K562 (cell line): ENCODE data around the gene CIART. TPM values are rescaled to one million over a fixed set of nuclear protein-coding genes. Genes with fewer than 3 reads are reported as not detected.

Source experiments
- CHD1 ChIP-seq: fragments of 200-600 bp; sonication (generic); IDR thresholded peaks from one replicate; pipeline ENCODE4 v1.6.1; 2012; ENCODE audit warnings: mild to moderate bottlenecking, moderate library complexity, low read length, inconsistent platforms
- GATA2 ChIP-seq: sonication (generic); formaldehyde crosslinking; IDR thresholded peaks from 2 replicates; pipeline ENCODE4 v1.4.0; 2020; ENCODE audit warnings: mild to moderate bottlenecking, missing genetic modification reagents
- IRF2 ChIP-seq: sonication (generic); formaldehyde crosslinking; IDR thresholded peaks from 2 replicates; pipeline ENCODE4 v1.8.1; 2022; ENCODE audit warnings: mild to moderate bottlenecking, missing genetic modification reagents
- NELFE ChIP-seq: IDR thresholded peaks from 2 replicates; pipeline ENCODE4 v1.6.1; 2011; ENCODE audit warnings: mild to moderate bottlenecking; ENCODE audit not compliant: insufficient read depth, insufficient read length
- SRSF9 ChIP-seq: fragments of 200-400 bp; formaldehyde crosslinking; IDR thresholded peaks from 2 replicates; pipeline ENCODE4 v1.6.1; 2017; ENCODE audit warnings: low read depth, low read length, borderline replicate concordance
- ZFP36 ChIP-seq: fragments of 150-350 bp; IDR thresholded peaks from 2 replicates; pipeline ENCODE4 v1.6.1; 2018; ENCODE audit warnings: low read length, low read depth; ENCODE audit not compliant: partially characterized antibody
- ZNF24 ChIP-seq: fragments of 450-650 bp; IDR thresholded peaks from 2 replicates; pipeline ENCODE4 v1.6.1; 2016
- ZNF354B ChIP-seq: fragments of 250-450 bp; sonication (Bioruptor Pico); IDR thresholded peaks from 2 replicates; pipeline ENCODE4 v1.4.0; 2020
- ZNF408 ChIP-seq: fragments of 250-450 bp; sonication (Bioruptor Pico); IDR thresholded peaks from 2 replicates; pipeline ENCODE4 v1.4.0; 2020; ENCODE audit warnings: low read depth, mild to moderate bottlenecking, moderate library complexity
- ZNF444 ChIP-seq: fragments of 250-450 bp; sonication (Bioruptor Pico); IDR thresholded peaks from 2 replicates; pipeline ENCODE4 v1.4.0; 2020; ENCODE audit warnings: mild to moderate bottlenecking, moderate library complexity
- ZNF75A ChIP-seq: fragments of 450-650 bp; formaldehyde crosslinking; IDR thresholded peaks from 2 replicates; pipeline ENCODE4 v1.4.0; 2020; ENCODE audit warnings: mild to moderate bottlenecking
- polyA plus RNA-seq, 8 experiments: library from polyadenylated mRNA; depleted of rRNA in 4 of 8; stranded (reverse) in 5 of 8; unstranded in 3 of 8; fragments of >200 nt; fragmentation: Nextera tagmentation in 2 of 8; fragmentation: Illumina TruSeq in 1 of 8; extraction: Ambion mirVana in 2 of 8; extraction: Trizol in 1 of 8; gene quantifications; 2 replicates each; pipeline versions ENCODE4 v1.2.1 to v1.2.3, GENCODE V29; 2011 to 2014; ENCODE audit warnings: inconsistent platforms in 1 of 8, missing spikeins in 1 of 8
- total RNA-seq, 7 experiments: library from RNA; depleted of rRNA in 6 of 7; stranded (reverse); fragments of >200 nt in 6 of 7; fragmentation: Illumina TruSeq in 2 of 7; extraction: Trizol in 2 of 7; gene quantifications; 2 replicates each; pipeline versions ENCODE4 v1.2.1 to v1.2.3, GENCODE V29; 2011 to 2021; ENCODE audit warnings: low replicate concordance in 1 of 7
- TF ChIP-seq, protein P1 (sequence below): fragments of 250-450 bp; sonication (Bioruptor Pico); IDR thresholded peaks from 2 replicates; pipeline ENCODE4 v1.5.0; 2021; ENCODE audit warnings: mild to moderate bottlenecking, moderate library complexity
- TF ChIP-seq, protein P2 (sequence below): fragments of 250-450 bp; sonication (Bioruptor Pico); IDR thresholded peaks from 2 replicates; pipeline ENCODE4 v1.5.0; 2021
- TF ChIP-seq, protein P3 (sequence below): IDR thresholded peaks from 3 replicates; pipeline ENCODE4 v1.6.1; 2011; ENCODE audit warnings: borderline replicate concordance, mild to moderate bottlenecking, moderate library complexity; ENCODE audit not compliant: insufficient read length; ENCODE audit errors: extremely low read depth
- TF ChIP-seq, protein P4 (sequence below): fragments of 450-650 bp; IDR thresholded peaks from 2 replicates; pipeline ENCODE4 v1.6.1; 2016; ENCODE audit warnings: missing biosample characterization, missing genetic modification characterization

CIART gene
- total and polyA plus RNA-seq, 9 of the 15 experiments (the other 6 are each of a cell fraction or from before 2014, with no cell fraction given), result 0.07 to 0.35 (median 0.19) TPM; not detected in 2

DNA sequence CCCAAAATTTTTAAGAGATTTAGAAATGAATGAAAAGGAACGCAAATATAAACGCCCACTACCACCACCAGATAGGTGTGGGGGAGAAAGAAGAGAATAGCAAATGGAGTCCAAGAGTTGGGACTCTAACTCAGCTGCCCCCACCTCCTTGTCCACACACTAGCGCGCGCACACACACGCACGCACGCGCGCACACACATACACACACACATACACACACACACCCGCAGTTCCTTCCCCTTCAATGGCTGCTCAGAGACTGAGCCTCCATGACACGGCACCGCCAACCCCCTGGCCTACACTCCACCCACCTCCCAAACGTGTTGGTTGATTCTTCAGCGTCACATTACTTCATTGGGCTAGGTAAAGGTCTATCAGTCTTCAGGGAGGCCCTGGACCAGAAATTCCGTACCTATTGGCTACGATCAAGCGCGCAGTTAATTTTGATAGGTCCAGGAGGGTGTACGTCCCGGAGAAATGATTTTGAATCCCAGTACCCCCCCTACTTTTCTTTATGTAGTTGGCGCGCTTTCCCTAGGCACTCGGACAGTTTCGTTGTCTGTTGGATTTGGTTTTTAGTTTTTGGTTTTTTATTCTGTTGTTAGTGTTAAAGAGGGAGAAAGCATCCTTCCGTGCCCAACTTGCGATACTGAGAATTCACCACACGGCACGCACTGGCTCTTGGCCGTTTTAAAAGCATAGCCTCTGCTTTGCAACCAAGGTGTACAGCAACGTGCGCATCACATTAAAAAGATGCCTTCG, 46.3 kb upstream of the CIART start, which contains the start of gene ANP32E (continued):
- TF ChIP-seq, protein P1, sequence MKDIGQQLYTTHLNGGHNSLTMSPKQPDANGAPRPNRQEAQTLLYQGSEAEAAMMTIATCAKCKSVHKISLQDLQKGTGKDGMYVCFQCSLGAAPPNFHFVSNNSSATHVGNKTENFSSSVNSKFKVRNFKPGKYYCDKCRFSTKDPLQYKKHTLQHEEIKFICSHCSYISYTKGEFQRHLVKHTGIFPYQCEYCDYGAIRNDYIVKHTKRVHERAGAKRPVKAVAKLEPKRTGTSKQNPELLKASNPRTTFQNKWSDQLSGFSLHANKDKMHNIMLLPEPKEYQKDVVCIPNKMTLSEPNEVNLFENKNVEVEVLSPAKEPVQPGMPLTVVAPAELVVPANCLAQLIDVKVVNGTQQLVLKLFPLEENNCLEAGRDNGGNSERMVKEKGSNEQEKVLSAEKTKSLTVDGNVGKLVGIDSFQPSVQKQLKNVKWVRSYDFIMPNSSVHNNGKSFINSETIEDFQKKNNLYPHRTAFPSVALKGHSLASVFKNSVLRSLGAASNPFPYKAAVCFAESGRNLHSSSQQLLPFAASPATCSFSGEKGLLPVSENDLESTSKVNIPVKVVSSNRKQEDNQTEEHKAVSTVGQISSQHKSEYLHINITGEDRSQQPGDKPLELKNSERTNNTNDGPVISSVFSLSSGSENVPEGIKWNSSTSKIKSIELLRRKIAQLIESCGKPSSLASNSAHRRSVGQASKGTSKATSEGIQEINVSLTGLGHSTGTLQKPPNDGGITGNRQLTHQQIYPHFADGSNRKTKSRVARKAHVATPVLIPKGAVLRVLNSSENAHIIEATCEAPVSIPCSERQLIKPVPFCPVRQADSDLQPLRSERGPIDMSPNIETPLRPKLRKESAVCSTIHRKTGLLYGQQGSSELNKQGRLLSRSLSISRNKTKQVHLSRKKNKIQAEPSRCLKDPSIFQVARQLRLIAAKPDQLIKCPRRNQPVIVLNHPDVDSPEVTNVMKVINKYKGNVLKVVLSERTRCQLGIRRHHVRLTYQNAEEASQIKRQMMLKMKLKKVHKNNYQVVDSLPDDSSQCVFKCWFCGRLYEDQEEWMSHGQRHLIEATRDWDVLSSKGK (CRISPR knock-in tag), result no peak
- TF ChIP-seq GATA2 (CRISPR knock-in tag) (no peak), ZFP36 (no peak), ZNF75A (CRISPR knock-in tag) (no peak), NELFE (no peak), ZNF354B (CRISPR knock-in tag) (no peak), SRSF9 (no peak), ZNF444 (CRISPR knock-in tag) (no peak), CHD1 (peak; percentile 93), IRF2 (CRISPR knock-in tag) (no peak), ZNF24 (no peak), ZNF408 (CRISPR knock-in tag) (no peak)
- TF ChIP-seq, protein P2, sequence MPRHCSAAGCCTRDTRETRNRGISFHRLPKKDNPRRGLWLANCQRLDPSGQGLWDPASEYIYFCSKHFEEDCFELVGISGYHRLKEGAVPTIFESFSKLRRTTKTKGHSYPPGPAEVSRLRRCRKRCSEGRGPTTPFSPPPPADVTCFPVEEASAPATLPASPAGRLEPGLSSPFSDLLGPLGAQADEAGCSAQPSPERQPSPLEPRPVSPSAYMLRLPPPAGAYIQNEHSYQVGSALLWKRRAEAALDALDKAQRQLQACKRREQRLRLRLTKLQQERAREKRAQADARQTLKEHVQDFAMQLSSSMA, result no peak
- TF ChIP-seq, protein P3, sequence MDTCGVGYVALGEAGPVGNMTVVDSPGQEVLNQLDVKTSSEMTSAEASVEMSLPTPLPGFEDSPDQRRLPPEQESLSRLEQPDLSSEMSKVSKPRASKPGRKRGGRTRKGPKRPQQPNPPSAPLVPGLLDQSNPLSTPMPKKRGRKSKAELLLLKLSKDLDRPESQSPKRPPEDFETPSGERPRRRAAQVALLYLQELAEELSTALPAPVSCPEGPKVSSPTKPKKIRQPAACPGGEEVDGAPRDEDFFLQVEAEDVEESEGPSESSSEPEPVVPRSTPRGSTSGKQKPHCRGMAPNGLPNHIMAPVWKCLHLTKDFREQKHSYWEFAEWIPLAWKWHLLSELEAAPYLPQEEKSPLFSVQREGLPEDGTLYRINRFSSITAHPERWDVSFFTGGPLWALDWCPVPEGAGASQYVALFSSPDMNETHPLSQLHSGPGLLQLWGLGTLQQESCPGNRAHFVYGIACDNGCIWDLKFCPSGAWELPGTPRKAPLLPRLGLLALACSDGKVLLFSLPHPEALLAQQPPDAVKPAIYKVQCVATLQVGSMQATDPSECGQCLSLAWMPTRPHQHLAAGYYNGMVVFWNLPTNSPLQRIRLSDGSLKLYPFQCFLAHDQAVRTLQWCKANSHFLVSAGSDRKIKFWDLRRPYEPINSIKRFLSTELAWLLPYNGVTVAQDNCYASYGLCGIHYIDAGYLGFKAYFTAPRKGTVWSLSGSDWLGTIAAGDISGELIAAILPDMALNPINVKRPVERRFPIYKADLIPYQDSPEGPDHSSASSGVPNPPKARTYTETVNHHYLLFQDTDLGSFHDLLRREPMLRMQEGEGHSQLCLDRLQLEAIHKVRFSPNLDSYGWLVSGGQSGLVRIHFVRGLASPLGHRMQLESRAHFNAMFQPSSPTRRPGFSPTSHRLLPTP, result no peak
- TF ChIP-seq, protein P4, sequence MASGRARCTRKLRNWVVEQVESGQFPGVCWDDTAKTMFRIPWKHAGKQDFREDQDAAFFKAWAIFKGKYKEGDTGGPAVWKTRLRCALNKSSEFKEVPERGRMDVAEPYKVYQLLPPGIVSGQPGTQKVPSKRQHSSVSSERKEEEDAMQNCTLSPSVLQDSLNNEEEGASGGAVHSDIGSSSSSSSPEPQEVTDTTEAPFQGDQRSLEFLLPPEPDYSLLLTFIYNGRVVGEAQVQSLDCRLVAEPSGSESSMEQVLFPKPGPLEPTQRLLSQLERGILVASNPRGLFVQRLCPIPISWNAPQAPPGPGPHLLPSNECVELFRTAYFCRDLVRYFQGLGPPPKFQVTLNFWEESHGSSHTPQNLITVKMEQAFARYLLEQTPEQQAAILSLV (tag), result no peak
